SK-N-SH (cell line): ENCODE data around the gene CDKAL1.

Experiments
- CTCF ChIP-seq: fragments of 200-600 bp; sonication (generic); IDR thresholded peaks from 2 replicates; pipeline ENCODE4 v1.6.1; 2017; ENCODE audit warnings: antibody characterized with exemption, mild to moderate bottlenecking, moderate library complexity
- ELF1 ChIP-seq: IDR thresholded peaks from 2 replicates; pipeline ENCODE4 v1.4.0; 2012
- EP300 ChIP-seq, 2 experiments: IDR thresholded peaks; 2 replicates each; pipeline versions ENCODE4 v1.4.0 to v1.6.1; 2012; ENCODE audit warnings: borderline replicate concordance in 1 of 2, low read depth in 1 of 2, low read length in 1 of 2
- GABPA ChIP-seq: IDR thresholded peaks from 2 replicates; pipeline ENCODE4 v1.4.0; 2012; ENCODE audit warnings: low read depth, mild to moderate bottlenecking
- IRF3 ChIP-seq: fragments of 150-350 bp; IDR thresholded peaks from 2 replicates; pipeline ENCODE4 v1.6.1; 2016; ENCODE audit warnings: mild to moderate bottlenecking, low read depth, low read length
- MAX ChIP-seq: IDR thresholded peaks from 2 replicates; pipeline ENCODE4 v1.4.0; 2012; ENCODE audit warnings: low read depth
- SIN3A ChIP-seq: IDR thresholded peaks from 2 replicates; pipeline ENCODE4 v1.6.1; 2012; ENCODE audit warnings: low read depth, mild to moderate bottlenecking, low read length, moderate library complexity, borderline replicate concordance
- TF ChIP-seq, protein P1 (sequence below): fragments of 150-350 bp; IDR thresholded peaks from 2 replicates; pipeline ENCODE4 v1.6.1; 2017; ENCODE audit warnings: antibody characterized with exemption, low read length, low read depth, borderline replicate concordance

DNA sequence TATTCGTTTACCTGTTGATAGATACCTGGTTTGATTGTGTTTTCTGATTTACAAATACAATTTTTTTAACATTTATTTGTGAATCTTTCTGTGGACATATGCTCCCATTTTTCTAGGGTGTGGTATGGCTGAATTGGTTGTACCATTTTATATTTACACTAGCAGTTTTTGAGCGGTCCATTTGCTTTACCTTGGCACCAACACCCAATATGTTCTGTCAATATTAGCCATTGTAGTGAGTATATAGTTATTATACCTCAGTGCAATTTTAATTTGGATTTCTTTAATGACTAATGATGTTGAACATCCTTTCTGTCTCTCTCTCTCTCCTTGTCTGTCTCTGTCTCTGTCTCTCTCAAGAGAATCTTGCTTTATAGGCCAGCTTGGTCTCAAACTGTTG lies 278.5 kb downstream of the CDKAL1 start:
- TF ChIP-seq EP300 (IDR thresholded peaks at IDR 0.05; ENCODE audit: borderline replicate concordance in 1 of 2, low read depth in 1 of 2, low read length in 1 of 2) (no peak), ELF1 (no peak), MAX (no peak), GABPA (no peak), CTCF (no peak), SIN3A (no peak), IRF3 (no peak)
- TF ChIP-seq, protein P1, sequence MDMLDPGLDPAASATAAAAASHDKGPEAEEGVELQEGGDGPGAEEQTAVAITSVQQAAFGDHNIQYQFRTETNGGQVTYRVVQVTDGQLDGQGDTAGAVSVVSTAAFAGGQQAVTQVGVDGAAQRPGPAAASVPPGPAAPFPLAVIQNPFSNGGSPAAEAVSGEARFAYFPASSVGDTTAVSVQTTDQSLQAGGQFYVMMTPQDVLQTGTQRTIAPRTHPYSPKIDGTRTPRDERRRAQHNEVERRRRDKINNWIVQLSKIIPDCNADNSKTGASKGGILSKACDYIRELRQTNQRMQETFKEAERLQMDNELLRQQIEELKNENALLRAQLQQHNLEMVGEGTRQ = no peak
